ENCODE measurements around the gene TBC1D8B. TPM values are rescaled to one million over a fixed set of nuclear protein-coding genes. Genes with fewer than 3 reads are reported as not detected.
"Not testable (repeated sequence)": the region's sequence is repeated elsewhere in the genome, so short reads cannot be mapped to it uniquely, and the experiment has no call there.

TBC1D8B gene
- total RNA-seq, 4 donors from 2014 or later = 3.7 to 13.5 (median 7.1) TPM

DNA sequence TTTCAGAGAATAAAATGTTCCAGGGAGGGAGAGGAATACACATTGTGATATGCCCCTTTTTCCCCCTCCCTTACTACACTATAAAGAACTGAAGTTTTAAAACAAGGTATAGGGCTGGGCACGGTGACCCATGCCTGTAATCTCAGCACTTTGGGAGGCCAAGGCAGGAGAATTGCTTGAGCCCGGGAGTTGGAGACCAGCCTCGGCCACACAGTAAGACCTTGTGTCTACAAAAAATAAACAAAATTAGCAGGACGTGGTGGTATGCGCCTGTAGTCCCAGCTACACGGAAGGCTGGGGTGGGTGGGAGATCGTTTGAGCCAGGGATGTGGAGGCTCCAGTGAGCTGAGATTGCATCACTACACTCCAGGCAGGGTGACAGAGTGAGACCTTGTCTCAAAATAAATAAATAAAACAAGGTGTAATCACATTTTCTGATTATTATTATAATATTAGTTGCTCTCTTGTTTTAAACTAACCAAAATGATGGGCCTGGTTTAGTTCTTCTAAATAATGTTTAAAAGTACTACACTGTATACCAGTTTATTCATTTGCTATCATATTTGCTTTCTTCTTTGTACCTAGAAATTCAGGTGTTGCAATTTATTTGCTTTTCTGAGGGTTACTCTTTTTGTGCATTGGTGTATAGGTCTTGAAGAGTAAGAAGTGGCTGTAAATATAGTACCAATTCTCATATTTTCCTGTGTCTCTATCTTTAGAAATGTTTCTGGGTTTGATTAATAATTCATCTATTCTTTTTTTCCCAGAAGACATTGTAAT, 8.8 kb downstream of the TBC1D8B start:
- Histone ChIP-seq H3K27ac (no peak overlapping the region), H3K9me3 (no peaks in the 10 kb centered on the region), H3K4me3 (no peak overlapping the region), H3K27me3 (no peaks in the 10 kb centered on the region), H3K36me3 (no peaks in the 10 kb centered on the region), H3K4me1 (no peaks in the 10 kb centered on the region)
- WGBS, 2 donors (ENCODE audit: low coverage in 1 of 2) = 61% methylated on average over 7 of the region's 7 CpGs; no CpG with 5 or more reads in 1 of the 2 donors
- in situ Hi-C loops (cut with MboI; ENCODE audit: low pct_ligation_motif_present in 1 of 4, low pct_unique_long_range_greater_than_20kb in 1 of 4, low sequenced_read_pairs in 3 of 4) (no loop called here), intact Hi-C loops (cut with DNase I; ENCODE audit: low total_unique reads) (no loop called here)
- no peak for DNase-seq
- TF ChIP-seq EP300 (IDR thresholded peaks at IDR 0.05; ENCODE audit: low read depth) (no peak), POLR2A (IDR thresholded peaks at IDR 0.05) (no peak), POLR2AphosphoS5 (IDR thresholded peaks at IDR 0.05) (no peak)
- TF ChIP-seq, protein P1, sequence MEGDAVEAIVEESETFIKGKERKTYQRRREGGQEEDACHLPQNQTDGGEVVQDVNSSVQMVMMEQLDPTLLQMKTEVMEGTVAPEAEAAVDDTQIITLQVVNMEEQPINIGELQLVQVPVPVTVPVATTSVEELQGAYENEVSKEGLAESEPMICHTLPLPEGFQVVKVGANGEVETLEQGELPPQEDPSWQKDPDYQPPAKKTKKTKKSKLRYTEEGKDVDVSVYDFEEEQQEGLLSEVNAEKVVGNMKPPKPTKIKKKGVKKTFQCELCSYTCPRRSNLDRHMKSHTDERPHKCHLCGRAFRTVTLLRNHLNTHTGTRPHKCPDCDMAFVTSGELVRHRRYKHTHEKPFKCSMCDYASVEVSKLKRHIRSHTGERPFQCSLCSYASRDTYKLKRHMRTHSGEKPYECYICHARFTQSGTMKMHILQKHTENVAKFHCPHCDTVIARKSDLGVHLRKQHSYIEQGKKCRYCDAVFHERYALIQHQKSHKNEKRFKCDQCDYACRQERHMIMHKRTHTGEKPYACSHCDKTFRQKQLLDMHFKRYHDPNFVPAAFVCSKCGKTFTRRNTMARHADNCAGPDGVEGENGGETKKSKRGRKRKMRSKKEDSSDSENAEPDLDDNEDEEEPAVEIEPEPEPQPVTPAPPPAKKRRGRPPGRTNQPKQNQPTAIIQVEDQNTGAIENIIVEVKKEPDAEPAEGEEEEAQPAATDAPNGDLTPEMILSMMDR (IDR thresholded peaks at IDR 0.05) = no peak

- intact Hi-C loops (cut with DNase I; ENCODE audit: low total_unique reads); in situ Hi-C loops (cut with MboI; ENCODE audit: low pct_ligation_motif_present in 1 of 4, low pct_unique_long_range_greater_than_20kb in 1 of 4, low sequenced_read_pairs in 3 of 4); DNase-seq; H3K36me3 ChIP-seq; H3K27me3 ChIP-seq; H3K4me3 ChIP-seq; H3K9me3 ChIP-seq; H3K4me1 ChIP-seq; H3K27ac ChIP-seq: not testable (repeated sequence)
- 83% methylated on average over 5 of the region's 5 CpGs; no CpG with 5 or more reads in 1 of the 2 donors for WGBS, 2 donors (ENCODE audit: low coverage in 1 of 2)
Measured at GRCh38 chrX:106812930-106813329, 10.5 kb downstream of the TBC1D8B start.

- H3K9me3 ChIP-seq; intact Hi-C loops (cut with DNase I; ENCODE audit: low total_unique reads); H3K4me3 ChIP-seq; in situ Hi-C loops (cut with MboI; ENCODE audit: low pct_ligation_motif_present in 1 of 4, low pct_unique_long_range_greater_than_20kb in 1 of 4, low sequenced_read_pairs in 3 of 4); H3K4me1 ChIP-seq; DNase-seq; H3K36me3 ChIP-seq; H3K27me3 ChIP-seq; H3K27ac ChIP-seq: not testable (repeated sequence)
- 80 to 92% methylated on average over 2 to 3 of the region's 3 CpGs for WGBS, 2 donors (ENCODE audit: low coverage in 1 of 2)
Measured at GRCh38 chrX:106814093-106814492, 11.6 kb downstream of the TBC1D8B start.

DNA sequence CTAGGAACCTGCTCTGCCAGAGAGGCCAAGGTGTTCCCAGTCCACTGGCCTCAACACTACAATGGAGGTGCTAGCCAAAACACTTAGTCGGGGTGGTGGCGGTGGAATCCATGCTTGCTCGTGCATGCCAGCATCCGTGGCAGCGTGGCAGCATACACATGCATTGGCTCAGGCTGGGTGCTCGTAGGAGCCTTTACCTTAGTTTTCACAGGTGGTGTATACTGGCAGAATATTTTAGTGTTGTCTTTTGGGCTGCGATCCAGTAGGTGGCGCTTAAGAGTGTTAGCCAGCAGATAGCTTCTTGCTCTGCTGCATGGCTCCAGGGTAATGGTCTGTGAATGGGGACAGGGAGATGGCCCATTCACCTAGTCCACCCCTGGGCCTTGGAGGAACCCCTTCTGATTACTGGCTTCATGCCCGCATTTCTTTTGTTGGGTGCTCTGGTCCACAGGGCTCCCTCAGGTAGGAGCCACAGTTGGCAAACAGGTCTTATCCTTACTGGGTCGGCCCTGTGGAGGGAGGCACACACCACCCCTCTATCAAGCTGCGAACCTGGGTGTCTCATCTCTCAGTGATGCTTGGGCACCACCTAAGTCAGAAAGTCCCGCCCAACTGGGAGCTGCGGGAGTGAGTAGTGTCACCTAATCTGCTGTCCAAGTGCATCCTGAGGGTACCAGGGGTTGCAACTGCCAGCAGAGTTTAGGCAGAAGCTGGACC, 60.7 kb downstream of the TBC1D8B start:
- Histone ChIP-seq H3K36me3 (no peaks in the 10 kb centered on the region), H3K4me1 (no peaks in the 10 kb centered on the region), H3K27ac (no peak overlapping the region), H3K4me3 (no peak overlapping the region), H3K27me3 (no peaks in the 10 kb centered on the region), H3K9me3 (no peaks in the 10 kb centered on the region)
- in situ Hi-C loops (cut with MboI; ENCODE audit: low pct_ligation_motif_present in 1 of 4, low pct_unique_long_range_greater_than_20kb in 1 of 4, low sequenced_read_pairs in 3 of 4) (no loop called here), intact Hi-C loops (cut with DNase I; ENCODE audit: low total_unique reads) (no loop called here)
- 62% methylated on average over 13 of the region's 13 CpGs; no CpG with 5 or more reads in 1 of the 2 donors for WGBS, 2 donors (ENCODE audit: low coverage in 1 of 2)
- TF ChIP-seq, protein P1 (IDR thresholded peaks at IDR 0.05) = peak in 1 of 5 experiments; percentile 8
- TF ChIP-seq POLR2AphosphoS5 (IDR thresholded peaks at IDR 0.05) (no peak), EP300 (IDR thresholded peaks at IDR 0.05; ENCODE audit: low read depth) (no peak), POLR2A (IDR thresholded peaks at IDR 0.05) (no peak)
- peak; percentile 19 for DNase-seq

DNA sequence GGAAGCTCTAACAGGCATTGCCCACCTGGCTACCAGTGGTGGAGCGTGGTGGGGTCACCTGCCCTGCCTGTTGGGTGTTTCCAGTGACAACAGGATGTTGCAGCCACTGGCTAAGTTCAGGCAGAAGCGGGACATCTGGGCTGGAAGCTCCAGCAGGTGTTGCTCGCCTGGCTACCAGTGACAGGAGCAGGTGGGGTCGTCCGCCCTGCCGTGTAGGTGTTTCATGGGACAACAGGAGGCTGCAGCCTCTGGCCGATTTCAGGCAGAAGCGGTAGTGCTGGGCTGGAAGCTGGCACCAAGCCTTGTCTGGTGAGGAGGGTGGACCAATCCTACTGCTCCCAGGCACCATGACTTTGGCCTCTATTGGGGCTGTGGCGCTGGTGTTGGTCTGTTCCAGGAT, 61.2 kb downstream of the TBC1D8B start:
- Histone ChIP-seq H3K9me3 (no peaks in the 10 kb centered on the region), H3K4me3 (no peak overlapping the region), H3K4me1 (no peaks in the 10 kb centered on the region), H3K36me3 (no peaks in the 10 kb centered on the region), H3K27me3 (no peaks in the 10 kb centered on the region), H3K27ac (no peak overlapping the region)
- DNase-seq = no peak
- 84% methylated on average over 9 of the region's 9 CpGs; no CpG with 5 or more reads in 1 of the 2 donors for WGBS, 2 donors (ENCODE audit: low coverage in 1 of 2)
- intact Hi-C loops (cut with DNase I; ENCODE audit: low total_unique reads) = no loop called here
- no peak for TF ChIP-seq POLR2A (IDR thresholded peaks at IDR 0.05)
- no peak for TF ChIP-seq POLR2AphosphoS5 (IDR thresholded peaks at IDR 0.05)
- TF ChIP-seq, protein P1 (IDR thresholded peaks at IDR 0.05) = no peak
- TF ChIP-seq EP300 (IDR thresholded peaks at IDR 0.05; ENCODE audit: low read depth) = no peak
- in situ Hi-C loops (cut with MboI; ENCODE audit: low pct_ligation_motif_present in 1 of 4, low pct_unique_long_range_greater_than_20kb in 1 of 4, low sequenced_read_pairs in 3 of 4) = no loop called here

DNA sequence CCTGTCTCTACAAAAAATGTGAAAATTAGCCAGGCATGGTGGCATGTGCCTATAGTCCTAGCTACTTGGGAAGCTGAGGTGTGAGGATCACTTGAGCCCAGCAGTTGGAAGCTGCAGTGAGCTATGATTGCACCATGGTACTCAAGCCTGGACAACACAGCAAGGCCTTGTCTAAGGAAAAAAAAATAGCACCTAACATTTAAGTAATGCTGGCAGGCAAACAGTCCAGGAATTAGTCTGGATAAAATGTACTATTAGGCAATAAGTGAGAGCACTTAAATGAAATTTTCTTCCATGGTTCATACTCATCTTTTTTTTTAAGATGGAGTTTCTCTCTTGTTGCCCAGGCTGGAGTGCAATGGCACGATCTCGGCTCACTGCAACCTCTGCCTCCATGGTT, 70.3 kb downstream of the TBC1D8B start:
- H3K9me3 ChIP-seq; DNase-seq; H3K27ac ChIP-seq; H3K27me3 ChIP-seq; in situ Hi-C loops (cut with MboI; ENCODE audit: low pct_ligation_motif_present in 1 of 4, low pct_unique_long_range_greater_than_20kb in 1 of 4, low sequenced_read_pairs in 3 of 4); intact Hi-C loops (cut with DNase I; ENCODE audit: low total_unique reads); H3K4me3 ChIP-seq; H3K4me1 ChIP-seq; H3K36me3 ChIP-seq: not testable (repeated sequence)
- WGBS, 2 donors (ENCODE audit: low coverage in 1 of 2) = 94% methylated on average over 2 of the region's 2 CpGs; no CpG with 5 or more reads in 1 of the 2 donors
